DND-41 (cell line): ENCODE measurements around the gene NPHP4.

Source experiments
- ATAC-seq: fragments of 200-7000 bp; cut with Tn5 transposase; 3 replicates; pipeline ENCODE4 v1.9.1; 2021; ENCODE audit warnings: low read depth; ENCODE audit not compliant: insufficient read depth
- DNase-seq: peaks from one replicate; pipeline ENCODE4 v3.0.0-alpha.2; 2020
- H2AFZ ChIP-seq: 2 replicates; pipeline ENCODE4 v1.6.0; 2012; ENCODE audit warnings: low read depth, low read length
- H3K27ac ChIP-seq: 2 replicates; pipeline ENCODE4 v1.5.1; 2012; ENCODE audit warnings: low read length, inconsistent platforms
- H3K27me3 ChIP-seq: fragments of 200-600 bp; sonication (generic); 2 replicates; pipeline ENCODE4 v1.6.0; 2012; ENCODE audit warnings: low read length, mild to moderate bottlenecking, inconsistent platforms; ENCODE audit not compliant: insufficient read depth, poor library complexity
- H3K36me3 ChIP-seq: 2 replicates; pipeline ENCODE4 v1.5.1; 2012; ENCODE audit warnings: low read length, inconsistent platforms; ENCODE audit not compliant: insufficient read depth
- H3K4me1 ChIP-seq: 2 replicates; pipeline ENCODE4 v1.5.1; 2012; ENCODE audit warnings: mild to moderate bottlenecking, low read length; ENCODE audit not compliant: insufficient read depth
- H3K4me2 ChIP-seq: 2 replicates; pipeline ENCODE4 v1.6.0; 2012; ENCODE audit warnings: mild to moderate bottlenecking, moderate library complexity, low read length, inconsistent platforms; ENCODE audit not compliant: insufficient read depth
- H3K4me3 ChIP-seq, 2 experiments: fragments of 200-600 bp in 1 of 2; shearing (Covaris generic) in 1 of 2; 2 replicates each; pipeline ENCODE4 v1.5.1; 2012 to 2016; ENCODE audit warnings: inconsistent platforms in 2 of 2, low read length in 2 of 2, mild to moderate bottlenecking in 2 of 2, low read depth in 1 of 2, moderate library complexity in 1 of 2
- H3K79me2 ChIP-seq: 2 replicates; pipeline ENCODE4 v1.6.0; 2012; ENCODE audit warnings: low read length, inconsistent platforms; ENCODE audit not compliant: insufficient read depth
- H3K9ac ChIP-seq: 2 replicates; pipeline ENCODE4 v1.6.0; 2012; ENCODE audit warnings: low read depth, mild to moderate bottlenecking, inconsistent platforms, low read length, moderate library complexity
- H3K9me3 ChIP-seq: 2 replicates; pipeline ENCODE4 v1.5.1; 2012; ENCODE audit warnings: low read length, moderate library complexity, mild to moderate bottlenecking, inconsistent platforms; ENCODE audit not compliant: insufficient read depth, severe bottlenecking
- H4K20me1 ChIP-seq: 2 replicates; pipeline ENCODE4 v1.6.0; 2012; ENCODE audit warnings: low read length; ENCODE audit not compliant: insufficient read depth
- CTCF ChIP-seq: IDR thresholded peaks from 2 replicates; pipeline ENCODE4 v1.5.1; 2012; ENCODE audit warnings: borderline replicate concordance, low read length, moderate library complexity, mild to moderate bottlenecking; ENCODE audit not compliant: poor library complexity, severe bottlenecking; ENCODE audit errors: extremely low read depth
- EZH2 ChIP-seq: IDR thresholded peaks from 3 replicates; pipeline ENCODE4 v1.6.1; 2012; ENCODE audit warnings: borderline replicate concordance, low read depth, mild to moderate bottlenecking, moderate library complexity, low read length, inconsistent platforms; ENCODE audit not compliant: severe bottlenecking

NPHP4 gene

GRCh38 chr1:5890346-5891106 lies 101.7 kb downstream of the NPHP4 start:
- no peak overlapping the region for H3K9ac ChIP-seq
- H3K9me3 ChIP-seq, result no peaks in the 10 kb centered on the region
- H3K4me1 ChIP-seq, result no peaks in the 10 kb centered on the region
- H2AFZ ChIP-seq, result no peak overlapping the region
- DNase-seq (no peak), ATAC-seq (no peak)
- no peak overlapping the region for H3K4me2 ChIP-seq
- TF ChIP-seq EZH2, result no peak
- no peak for TF ChIP-seq CTCF
- H4K20me1 ChIP-seq, result peaks cover 17% of the 10 kb centered on the region
- peaks cover 44% of the 10 kb centered on the region for H3K36me3 ChIP-seq
- no peak overlapping the region for H3K27ac ChIP-seq
- no peaks in the 10 kb centered on the region for H3K79me2 ChIP-seq
- H3K27me3 ChIP-seq, result no peaks in the 10 kb centered on the region
- H3K4me3 ChIP-seq, result no peak overlapping the region

- no peak overlapping the region for H3K4me3 ChIP-seq
- H3K9me3 ChIP-seq, result no peaks in the 10 kb centered on the region
- ATAC-seq, result no peak
- H3K79me2 ChIP-seq, result no peaks in the 10 kb centered on the region
- no peak overlapping the region for H2AFZ ChIP-seq
- H3K4me1 ChIP-seq, result no peaks in the 10 kb centered on the region
- no peaks in the 10 kb centered on the region for H3K27me3 ChIP-seq
- H3K36me3 ChIP-seq, result peaks cover 45% of the 10 kb centered on the region
- TF ChIP-seq EZH2 (no peak), CTCF (no peak)
- no peak overlapping the region for H3K4me2 ChIP-seq
- no peak overlapping the region for H3K27ac ChIP-seq
- H3K9ac ChIP-seq, result no peak overlapping the region
- H4K20me1 ChIP-seq, result peaks cover 22% of the 10 kb centered on the region
- DNase-seq, result no peak
Observed at GRCh38 chr1:5889901-5890300, 102.3 kb downstream of the NPHP4 start.

GRCh38 chr1:5889462-5889861 lies 102.8 kb downstream of the NPHP4 start:
- no peak for ATAC-seq
- Histone ChIP-seq H3K27ac (no peak overlapping the region), H3K9me3 (no peaks in the 10 kb centered on the region), H3K27me3 (no peaks in the 10 kb centered on the region), H3K4me1 (no peaks in the 10 kb centered on the region), H3K9ac (no peak overlapping the region), H3K36me3 (peaks cover 45% of the 10 kb centered on the region), H2AFZ (no peak overlapping the region), H3K79me2 (no peaks in the 10 kb centered on the region), H4K20me1 (peaks cover 22% of the 10 kb centered on the region), H3K4me3 (no peak overlapping the region), H3K4me2 (no peak overlapping the region)
- DNase-seq, result no peak
- TF ChIP-seq CTCF (no peak), EZH2 (no peak)
